Lung (tissue), 12 donors: ENCODE data around the gene MEX3D. TPM values are rescaled to one million over a fixed set of nuclear protein-coding genes. Genes with fewer than 3 reads are reported as not detected.

ENCODE experiments used
- ATAC-seq: fragments of 200-7000 bp; cut with Tn5 transposase; one replicate; pipeline ENCODE4 v1.9.1; 2020; ENCODE audit warnings: moderate number of reproducible peaks; ENCODE audit not compliant: insufficient read depth, low FRiP score
- DNase-seq, 3 donors: peaks; one replicate each; pipeline ENCODE4 v3.0.0-alpha.2; 2013 to 2017
- H3K27ac ChIP-seq, 2 donors: one replicate each; pipeline ENCODE4 v1.5.1; 2013; ENCODE audit warnings: mild to moderate bottlenecking in 2 of 2, moderate library complexity in 2 of 2, control low read depth in 1 of 2, inconsistent platforms in 1 of 2, low read depth in 1 of 2, low read length in 1 of 2
- H3K27me3 ChIP-seq, 3 donors: one replicate each; pipeline ENCODE4 v1.5.1; 2013; ENCODE audit warnings: low read length in 2 of 3; ENCODE audit not compliant: control insufficient read depth in 3 of 3, insufficient read depth in 3 of 3
- H3K36me3 ChIP-seq, 4 donors: one replicate each; pipeline ENCODE4 v1.5.1; 2013; ENCODE audit warnings: low read length in 4 of 4, mild to moderate bottlenecking in 1 of 4, moderate library complexity in 1 of 4; ENCODE audit not compliant: control insufficient read depth in 4 of 4, insufficient read depth in 4 of 4
- H3K4me1 ChIP-seq, 5 donors: one replicate each; pipeline ENCODE4 v1.5.1; 2013; ENCODE audit warnings: low read length in 5 of 5, mild to moderate bottlenecking in 2 of 5, moderate library complexity in 1 of 5; ENCODE audit not compliant: control insufficient read depth in 5 of 5, insufficient read depth in 5 of 5
- H3K4me3 ChIP-seq: one replicate; pipeline ENCODE4 v1.5.1; 2013; ENCODE audit warnings: mild to moderate bottlenecking, control low read depth, moderate library complexity
- H3K9ac ChIP-seq, 2 donors: one replicate each; pipeline ENCODE4 v1.5.1; 2013; ENCODE audit warnings: low read length in 2 of 2, control low read depth in 1 of 2; ENCODE audit not compliant: insufficient read depth in 1 of 2
- H3K9me3 ChIP-seq, 4 donors: one replicate each; pipeline ENCODE4 v1.5.1; 2013; ENCODE audit warnings: low read length in 3 of 4, mild to moderate bottlenecking in 1 of 4, moderate library complexity in 1 of 4; ENCODE audit not compliant: control insufficient read depth in 4 of 4, insufficient read depth in 3 of 4
- CTCF ChIP-seq: IDR thresholded peaks from 2 replicates; pipeline ENCODE4 v1.5.1; 2012; ENCODE audit warnings: mild to moderate bottlenecking; ENCODE audit errors: control extremely low read depth, extremely low read depth
- WGBS, 2 donors: extraction: QIAGEN DNeasy Blood & Tissue Kit; methylation state at CpG; one replicate each; pipeline ENCODE4 v1.1.7; 2013; 5-methylcytosine and 5-hydroxymethylcytosine counted together
- polyA plus RNA-seq, 2 donors: library from polyadenylated mRNA; stranded (reverse); fragments of 200-250 nt; gene quantifications; one replicate each; pipeline ENCODE4 v1.2.1, GENCODE V29; 2013
- total RNA-seq, 2 donors: library from RNA; depleted of rRNA in 1 of 2; stranded (reverse); fragments of >200 nt in 1 of 2; gene quantifications; one replicate each; pipeline ENCODE4 v1.2.1, GENCODE V29; 2014 to 2021
- donor health status: control.
- donor health status: control.
- donor health status: Bipolar disorder and iron deficiency.
- donor health status: healthy.
- donor health status: DM: yes; HTN: yes; CAD: no.

MEX3D gene
- total and polyA plus RNA-seq, 4 donors, result 4.8 to 33.9 (median 19.8) TPM

DNA sequence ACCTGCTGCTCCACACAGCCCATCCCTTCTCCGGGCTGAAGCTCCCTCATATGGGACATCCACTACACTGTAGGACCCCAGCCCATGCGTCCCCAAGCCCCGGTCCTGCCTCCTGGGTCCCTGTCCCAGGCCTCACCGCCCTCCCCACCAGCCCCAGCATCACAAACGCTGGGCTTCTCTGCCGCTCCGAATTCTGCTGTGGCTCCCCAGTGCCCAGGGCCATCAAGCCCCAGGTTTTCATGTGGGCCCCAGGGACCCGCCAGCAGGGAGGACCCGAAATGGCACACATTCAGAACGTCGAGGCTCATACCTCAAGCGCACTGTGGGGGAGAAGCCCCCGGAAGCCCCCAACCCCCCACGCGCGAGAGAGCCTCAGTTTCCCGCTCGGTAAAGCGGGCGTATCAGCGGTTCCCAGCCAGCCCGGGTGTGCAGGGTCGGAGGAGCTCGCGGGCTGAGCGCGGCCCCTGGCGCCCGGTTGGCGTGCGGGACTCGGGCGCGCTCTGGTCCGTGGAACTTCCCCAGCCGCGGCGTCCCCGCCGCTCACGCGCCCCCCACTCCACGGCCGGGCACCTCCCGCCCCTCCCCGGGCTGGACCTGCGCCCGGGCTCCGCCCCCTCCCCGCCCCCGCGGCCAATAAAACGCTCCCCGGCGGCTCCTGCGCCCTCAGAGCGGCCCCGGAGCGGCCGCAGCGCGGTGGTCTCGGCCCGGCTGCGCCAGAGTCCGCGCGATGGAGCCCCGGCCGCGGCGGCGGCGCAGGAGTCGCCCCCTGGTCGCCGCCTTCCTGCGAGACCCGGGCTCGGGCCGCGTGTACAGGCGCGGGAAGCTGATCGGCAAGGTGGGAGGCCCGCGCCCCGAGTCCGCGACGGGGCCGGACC lies 44.5 kb downstream of the MEX3D start, which contains the start of gene PLK5:
Gene PLK5, plus strand, starts transcription at position 666 of the 875 bp plus-strand sequence. CDS start 2,920 bp downstream, outside the sequence.
- no peaks in the 10 kb centered on the region for H3K36me3 ChIP-seq
- peaks cover 0 to 16% (median 0%) of the 10 kb centered on the region in 4 donors for H3K9me3 ChIP-seq
- ATAC-seq, result no peak
- 9 to 12% methylated on average over 67 to 92 of the region's 92 CpGs for WGBS, 2 donors
- H3K4me3 ChIP-seq, result no peak within 1 kb of the TSS
- no peak for TF ChIP-seq CTCF
- peak in 1 of 3 donors; percentile 25 for DNase-seq
- no peak within 1 kb of the TSS for H3K27ac ChIP-seq
- H3K27me3 ChIP-seq, result peaks cover 13 to 32% (median 24%) of the 10 kb centered on the region in 3 donors
- H3K9ac ChIP-seq, result no peak within 1 kb of the TSS
- H3K4me1 ChIP-seq, result peaks cover 0 to 10% (median 3%) of the 10 kb centered on the region in 5 donors

GRCh38 chr19:1522838-1523237 lies 45.3 kb downstream of the MEX3D start:
- ATAC-seq (no peak), DNase-seq (no peak)
- Histone ChIP-seq H3K27me3 (peaks cover 13 to 32% (median 21%) of the 10 kb centered on the region in 3 donors), H3K9me3 (peaks cover 0 to 16% (median 0%) of the 10 kb centered on the region in 4 donors), H3K4me1 (peaks cover 0 to 10% (median 3%) of the 10 kb centered on the region in 5 donors), H3K4me3 (no peak overlapping the region), H3K27ac (no peak overlapping the region), H3K36me3 (no peaks in the 10 kb centered on the region), H3K9ac (no peak overlapping the region)
- 64 to 71% methylated on average over 18 of the region's 18 CpGs for WGBS, 2 donors
- TF ChIP-seq CTCF, result no peak

GRCh38 chr19:1522061-1522460 lies 46.1 kb downstream of the MEX3D start:
- peaks cover 0 to 16% (median 0%) of the 10 kb centered on the region in 4 donors for H3K9me3 ChIP-seq
- H3K4me1 ChIP-seq, result peaks cover 0 to 10% (median 3%) of the 10 kb centered on the region in 5 donors
- no peak for ATAC-seq
- peak in 1 of 3 donors; percentile 22 for DNase-seq
- H3K36me3 ChIP-seq, result no peaks in the 10 kb centered on the region
- no peak overlapping the region for H3K4me3 ChIP-seq
- TF ChIP-seq CTCF, result no peak
- 63 to 68% methylated on average over 10 of the region's 10 CpGs for WGBS, 2 donors
- no peak overlapping the region for H3K9ac ChIP-seq
- H3K27ac ChIP-seq, result no peak overlapping the region
- peaks cover 13 to 32% (median 21%) of the 10 kb centered on the region in 3 donors for H3K27me3 ChIP-seq
